Suprapubic skin (tissue), 4 donors: ENCODE measurements around the gene FERMT2.

Source experiments
- CTCF ChIP-seq, 2 donors: fragments of 200-600 bp in 1 of 2; fragments of 450-650 bp in 1 of 2; sonication (generic) in 1 of 2; IDR thresholded peaks; one replicate each; pipeline ENCODE4 v1.5.1; 2016 to 2019; ENCODE audit warnings: antibody characterized with exemption in 2 of 2, mild to moderate bottlenecking in 1 of 2, moderate library complexity in 1 of 2
- POLR2A ChIP-seq, 2 donors: fragments of 450-650 bp; IDR thresholded peaks; one replicate each; pipeline ENCODE4 v1.6.1; 2017; ENCODE audit warnings: antibody characterized with exemption in 2 of 2, mild to moderate bottlenecking in 2 of 2, moderate library complexity in 2 of 2
- POLR2AphosphoS5 ChIP-seq, 3 donors: sonication (generic); formaldehyde crosslinking; IDR thresholded peaks; one replicate each; pipeline ENCODE4 v1.6.1; 2017; ENCODE audit warnings: antibody characterized with exemption in 3 of 3

- TF ChIP-seq POLR2A (IDR thresholded peaks at IDR 0.05) (no peak), CTCF (IDR thresholded peaks at IDR 0.05) (no peak), POLR2AphosphoS5 (IDR thresholded peaks at IDR 0.05) (no peak)
These were observed 104.3 kb downstream of the FERMT2 start for GRCh38 chr14:52846591-52846990.
